HG03060 (cell line): ENCODE measurements around the gene GAREM1.
"Not testable (repeated sequence)": the region's sequence is repeated elsewhere in the genome, so short reads cannot be mapped to it uniquely, and the experiment has no call there.

Source experiments
- ATAC-seq: cut with Tn5 transposase; IDR thresholded peaks from one replicate; pipeline ENCODE4 v1.9.1; 2021; ENCODE audit warnings: low read depth, moderate number of reproducible peaks; ENCODE audit not compliant: unreplicated experiment

GAREM1 gene

DNA sequence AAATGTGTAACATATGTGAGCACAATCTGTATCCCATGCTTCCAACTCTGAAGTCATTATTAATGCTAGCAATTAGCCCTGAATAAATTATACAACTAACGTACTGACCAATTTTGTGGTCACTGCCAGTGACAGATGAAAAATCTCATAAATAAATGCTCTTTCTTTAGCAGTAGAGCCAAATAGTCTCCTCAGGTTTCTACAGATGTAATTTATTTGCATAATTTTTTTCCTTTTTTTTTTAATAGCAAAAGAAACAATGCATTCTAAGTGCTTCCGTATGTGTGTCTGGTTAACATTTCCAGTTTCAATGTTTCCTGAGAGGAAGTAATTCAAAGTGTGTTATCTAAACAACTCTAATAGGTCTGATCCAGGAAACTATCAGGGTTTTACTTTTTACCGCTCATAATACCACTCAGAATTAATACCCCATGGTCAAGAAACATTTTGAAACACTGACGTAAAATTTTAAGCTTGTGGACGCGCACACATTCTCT is 172.5 kb downstream of the GAREM1 start:
- ATAC-seq: no peak

DNA sequence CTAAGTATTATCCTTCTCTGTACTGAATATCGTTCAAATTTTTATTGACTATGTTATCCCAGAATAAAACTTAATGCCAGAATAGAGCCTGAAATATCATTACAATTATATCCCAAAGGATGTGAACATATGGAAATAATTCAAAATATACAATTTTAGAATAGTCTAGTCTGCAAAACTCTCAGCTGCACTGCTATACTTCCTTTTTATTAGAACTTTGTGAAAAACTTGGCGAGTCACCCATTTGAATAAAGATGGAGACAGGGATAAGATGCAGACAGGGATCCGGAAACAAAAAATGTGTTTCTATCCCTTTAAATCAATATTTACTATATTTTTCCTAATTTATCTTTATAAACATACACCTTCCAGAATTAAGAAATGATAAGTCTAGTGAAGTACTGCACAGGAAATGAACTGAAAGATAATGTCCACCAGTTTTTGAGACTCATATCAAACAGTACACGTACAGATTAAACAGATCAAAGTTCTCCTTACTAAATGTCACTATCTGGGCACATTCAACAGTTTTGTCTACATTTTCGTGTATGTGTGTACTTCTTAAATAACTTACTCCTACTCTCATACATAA is 173.0 kb downstream of the GAREM1 start:
- no peak for ATAC-seq

DNA sequence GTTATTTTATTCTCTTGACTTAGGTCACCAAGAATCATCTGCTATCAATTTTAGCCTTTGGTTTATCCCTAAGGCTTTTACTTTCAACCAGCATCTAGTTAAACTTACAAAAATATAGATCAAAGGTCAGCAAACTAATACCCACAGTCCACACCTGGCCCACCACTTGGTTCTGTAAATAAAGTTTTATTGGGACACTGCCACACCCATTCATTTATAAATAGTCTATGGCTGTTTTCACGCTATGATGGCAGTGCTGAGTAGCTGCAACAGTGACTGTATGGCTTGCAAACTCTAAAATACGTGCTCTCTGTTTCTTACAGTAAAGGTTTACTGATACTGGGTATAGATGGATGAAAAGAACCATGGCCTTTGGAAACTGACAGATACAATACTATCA is 173.8 kb downstream of the GAREM1 start:
- ATAC-seq: no peak

DNA sequence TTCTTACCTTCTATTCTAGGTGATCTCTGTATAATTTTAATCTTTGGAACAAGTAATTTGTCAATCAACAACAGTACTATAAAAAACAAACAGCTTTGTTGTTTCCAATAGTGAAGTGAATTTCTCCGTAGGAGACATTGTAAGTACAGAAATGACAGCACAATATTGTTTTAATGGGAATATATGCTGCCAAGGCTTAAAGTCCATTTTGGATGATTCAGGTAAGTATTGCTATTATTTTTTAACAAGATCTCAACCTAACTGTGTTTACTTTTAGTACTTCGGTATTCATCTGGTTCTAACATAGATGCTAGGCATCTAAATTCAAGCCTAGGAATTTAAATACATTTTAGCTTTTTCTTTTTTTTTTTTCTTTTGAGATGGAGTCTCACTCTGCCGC is 175.1 kb downstream of the GAREM1 start:
- ATAC-seq: no peak

DNA sequence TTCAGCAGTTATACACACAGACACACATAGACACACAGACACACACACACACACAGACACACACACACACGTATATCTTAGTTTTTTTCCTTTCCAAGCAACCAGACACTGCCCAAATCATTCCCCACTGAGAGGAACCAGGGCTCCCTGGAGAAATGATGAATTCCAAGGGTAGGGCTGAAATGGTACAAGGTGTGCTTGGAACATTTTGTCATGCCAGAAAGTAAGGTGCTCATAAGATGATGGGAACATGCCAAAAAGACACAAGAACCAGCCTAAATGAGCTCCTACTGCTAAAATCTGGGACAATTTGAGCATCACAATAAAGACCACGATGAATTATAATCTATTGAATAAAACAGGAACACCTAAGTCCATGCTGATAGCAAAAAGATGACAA is 177.6 kb downstream of the GAREM1 start:
- ATAC-seq: no peak

DNA sequence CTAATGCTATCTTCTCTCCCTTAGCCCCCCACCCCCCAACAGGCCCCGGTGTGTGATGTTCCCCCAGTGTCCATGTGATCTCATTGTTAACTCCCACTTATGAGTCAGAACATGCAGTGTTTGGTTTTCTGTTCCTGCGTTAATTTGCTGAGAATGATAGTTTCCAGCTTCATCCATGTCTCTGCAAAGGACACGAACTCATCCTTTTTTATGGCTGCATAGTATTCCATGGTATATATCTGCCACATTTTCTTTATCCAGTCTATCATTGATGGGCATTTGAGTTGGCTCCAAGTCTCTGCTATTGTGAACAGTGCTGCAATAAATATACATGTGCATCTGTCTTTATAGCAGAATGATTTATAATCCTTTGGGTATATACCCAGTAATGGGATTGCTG is 179.1 kb downstream of the GAREM1 start:
- ATAC-seq: not testable (repeated sequence)

DNA sequence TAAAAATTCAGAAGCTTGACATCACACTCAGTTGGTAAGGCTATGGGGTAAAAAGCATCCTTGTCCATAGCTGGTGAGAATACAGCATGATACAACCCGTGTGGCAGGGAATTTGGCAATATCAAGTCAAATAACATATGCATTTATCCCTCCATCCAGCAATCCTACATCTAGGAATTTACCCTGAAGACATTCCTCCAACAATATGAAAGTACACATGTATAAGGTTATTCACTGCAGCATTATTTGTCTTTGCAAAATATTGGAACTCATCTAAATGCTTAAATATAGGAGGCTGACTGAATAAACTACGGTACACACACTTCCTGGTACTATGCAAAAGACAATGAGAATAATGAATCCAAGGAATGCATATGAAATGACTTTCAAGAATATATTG is 179.9 kb downstream of the GAREM1 start:
- no peak for ATAC-seq

DNA sequence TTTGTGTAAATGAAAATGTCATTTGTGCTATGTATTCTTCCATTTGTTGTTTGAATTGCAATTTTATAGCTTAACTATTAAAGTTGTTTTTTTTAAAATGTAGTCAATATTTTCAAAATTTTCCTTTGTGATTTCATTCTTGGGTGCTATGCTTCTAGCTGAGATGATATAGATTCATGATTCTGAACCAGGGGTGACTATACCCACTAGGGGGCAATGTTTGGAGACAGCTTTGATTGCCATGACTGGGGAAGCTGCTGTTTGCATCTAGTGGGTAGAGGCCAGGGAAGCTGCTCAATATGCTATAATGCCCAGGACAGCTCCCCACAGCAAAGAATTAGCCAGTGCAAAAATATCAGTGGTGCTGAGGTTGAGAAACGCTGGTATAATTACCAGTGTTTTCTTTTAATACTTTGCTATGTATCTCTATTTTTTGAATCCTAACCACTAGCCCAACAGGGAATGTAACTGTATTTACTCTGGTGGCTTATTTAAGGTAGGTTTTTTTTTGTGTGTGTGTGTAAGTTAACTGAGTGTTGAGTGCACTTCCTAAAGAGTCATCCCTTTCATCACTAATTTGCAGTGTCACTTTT is 181.1 kb downstream of the GAREM1 start:
- no peak for ATAC-seq

DNA sequence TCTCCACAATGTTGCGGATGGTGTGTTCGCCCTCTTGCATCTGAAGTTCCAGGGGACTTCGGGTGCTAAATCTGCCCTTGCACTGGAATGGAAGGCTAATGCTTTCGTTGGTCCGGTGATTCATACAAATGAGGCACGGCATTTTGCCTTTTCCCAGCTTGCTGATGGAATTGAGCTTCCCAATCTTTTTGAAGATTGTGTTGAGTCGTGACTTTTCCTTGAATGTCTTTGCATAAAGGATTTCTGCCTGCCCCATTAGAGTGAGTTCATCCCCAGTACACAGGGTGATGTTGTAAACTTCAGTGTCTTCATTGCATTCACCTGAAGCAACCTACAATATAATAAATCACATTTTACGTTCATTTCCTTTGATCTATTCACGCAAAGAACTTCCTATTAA is 182.8 kb downstream of the GAREM1 start:
- ATAC-seq: no peak

DNA sequence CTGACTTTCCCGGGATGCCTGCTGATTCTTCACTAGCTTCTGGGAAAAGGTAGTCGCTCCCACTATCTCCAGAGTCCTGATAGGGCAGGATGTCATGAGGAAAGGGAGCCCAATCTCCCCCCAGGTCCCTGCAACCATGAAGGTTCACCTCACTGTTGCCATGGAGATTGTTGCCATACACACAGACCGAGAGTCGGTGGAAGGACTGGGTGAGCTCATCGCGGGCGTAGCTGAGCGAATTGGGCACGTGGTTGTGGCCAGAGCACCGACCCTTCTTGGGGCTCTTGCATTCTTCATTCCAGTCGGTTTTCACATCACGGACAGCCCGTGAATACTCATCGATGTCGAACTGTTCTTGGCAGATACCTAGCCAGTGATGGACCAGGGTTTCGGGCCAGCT is 183.4 kb downstream of the GAREM1 start:
- no peak for ATAC-seq

DNA sequence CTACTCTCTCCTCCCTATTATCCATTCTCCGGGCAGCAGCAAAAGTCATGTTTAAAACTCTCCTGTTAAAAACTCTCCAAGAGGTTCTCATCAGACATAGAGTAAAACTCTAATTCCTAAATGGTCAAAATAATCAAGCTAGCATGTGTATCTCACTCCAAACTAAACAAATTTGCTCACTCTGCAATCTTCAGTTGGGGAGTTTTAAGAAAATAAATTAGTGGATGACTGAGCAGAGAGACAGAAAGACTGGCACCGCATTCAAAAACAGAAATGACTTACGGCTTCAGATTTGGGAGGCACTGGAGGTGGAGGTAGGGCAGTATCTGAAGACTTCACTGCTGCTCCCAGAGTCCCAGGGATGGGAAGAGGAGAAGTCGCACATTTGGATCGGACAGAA is 183.9 kb downstream of the GAREM1 start:
- no peak for ATAC-seq

DNA sequence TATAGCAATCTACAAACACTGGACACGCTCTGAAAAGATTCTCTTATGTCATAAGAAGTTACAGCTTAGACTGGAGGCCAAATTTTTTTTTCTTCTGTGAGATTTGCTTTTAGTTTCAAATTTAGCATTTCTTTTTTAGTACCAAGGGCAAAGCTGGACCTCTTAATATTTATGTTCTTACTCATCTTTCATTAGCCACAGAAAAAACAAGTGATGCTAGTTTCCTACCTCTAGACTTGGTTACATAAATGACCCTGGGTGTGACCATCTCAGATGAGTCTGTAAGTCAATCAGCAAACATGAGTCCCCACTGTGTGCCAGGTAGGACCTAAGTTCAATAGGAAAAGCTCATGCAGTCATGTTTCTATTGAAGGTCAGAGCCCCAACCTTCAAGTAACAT is 186.4 kb downstream of the GAREM1 start:
- no peak for ATAC-seq

DNA sequence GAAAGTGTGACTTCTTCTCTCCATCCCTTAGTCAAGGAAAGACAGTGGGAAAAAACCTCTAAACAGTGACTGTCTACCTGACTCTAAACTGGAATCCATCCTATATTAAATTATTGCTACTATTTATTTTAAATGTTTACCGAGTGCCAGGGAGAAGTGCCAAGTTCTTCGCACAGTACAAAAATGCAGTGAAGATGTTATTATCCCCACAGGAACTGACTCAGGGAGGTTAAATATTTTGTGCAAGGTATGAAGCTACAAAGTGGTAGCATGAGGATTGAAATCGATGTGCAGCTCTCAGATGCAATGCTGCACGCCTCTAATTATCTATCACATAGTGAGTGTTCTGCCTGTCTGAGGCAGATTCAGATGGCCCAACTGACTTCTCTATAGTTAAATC is 189.8 kb downstream of the GAREM1 start:
- ATAC-seq: no peak

DNA sequence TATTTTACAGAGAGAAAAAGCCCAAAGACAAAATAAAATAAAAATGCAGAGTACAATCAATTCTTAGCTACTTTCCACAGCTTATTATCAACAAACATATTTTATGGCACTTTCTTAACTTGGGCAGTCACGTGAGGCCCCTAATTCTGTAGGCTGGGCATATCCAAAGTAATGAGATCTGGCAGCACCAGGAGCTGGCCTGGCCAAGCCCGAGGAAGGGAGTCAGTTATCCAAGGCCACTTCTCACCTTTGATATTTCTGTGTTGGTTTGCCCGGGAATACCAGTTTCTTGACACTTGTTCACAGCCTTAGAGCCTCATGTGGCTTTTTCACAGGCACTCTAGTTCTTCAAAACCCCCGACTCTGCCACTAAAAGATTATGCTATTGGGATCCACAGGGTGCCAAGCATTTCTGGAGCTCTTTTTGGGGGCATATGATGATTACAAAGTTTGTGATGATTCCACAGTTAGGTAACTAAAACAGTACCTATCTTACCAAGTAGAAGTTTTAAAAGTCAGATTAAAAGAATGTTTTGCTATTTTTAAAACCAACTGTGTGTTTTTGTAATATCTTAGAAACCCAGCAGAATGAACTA is 190.4 kb downstream of the GAREM1 start:
- no peak for ATAC-seq

DNA sequence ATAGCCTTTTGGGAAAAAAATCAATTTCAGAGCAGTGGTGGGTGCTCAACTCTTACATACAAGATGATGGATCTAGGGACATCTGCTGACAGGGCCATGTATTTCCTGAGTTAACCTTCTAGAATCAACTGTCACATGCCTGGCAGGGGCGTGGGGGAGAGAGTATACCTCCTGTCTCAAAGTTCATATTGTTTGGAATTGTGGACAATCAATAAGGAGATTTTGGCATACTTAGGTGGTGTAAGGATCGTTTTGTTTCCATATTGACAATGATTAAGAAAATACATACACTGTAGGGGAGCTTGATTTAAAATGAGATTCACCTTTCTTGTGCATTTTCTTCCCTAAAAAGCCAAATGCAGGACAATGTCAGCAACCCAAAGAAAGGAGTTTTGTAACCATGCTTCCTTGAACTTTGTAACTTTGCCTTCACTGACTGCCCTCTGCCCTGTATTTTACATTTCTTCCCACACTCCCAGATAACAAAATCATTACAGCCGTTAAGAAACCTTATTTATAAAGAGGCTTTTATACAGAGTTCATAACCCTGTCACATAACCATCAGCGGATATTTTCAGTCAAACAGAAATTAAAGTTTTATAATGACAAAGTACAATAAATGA is 192.4 kb downstream of the GAREM1 start:
- ATAC-seq: no peak

DNA sequence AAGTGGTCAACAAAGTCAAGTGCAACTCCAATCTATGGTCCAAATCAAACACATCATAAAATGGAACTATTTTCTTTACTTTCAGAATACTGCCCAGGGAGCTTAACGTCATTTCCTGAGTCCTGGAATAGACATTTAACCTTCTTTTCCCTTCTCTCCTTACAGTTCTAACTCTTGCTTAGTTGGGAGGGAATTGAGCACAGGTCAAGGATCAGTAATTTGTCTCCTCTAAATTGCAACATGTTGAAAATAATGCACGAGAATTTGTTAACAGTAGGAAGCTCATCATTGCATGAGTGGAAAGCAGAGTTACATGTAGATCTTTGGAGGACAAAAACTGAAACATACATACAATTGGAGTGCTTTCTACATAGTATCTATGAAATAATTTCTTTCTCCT is 193.1 kb downstream of the GAREM1 start:
- ATAC-seq: no peak

DNA sequence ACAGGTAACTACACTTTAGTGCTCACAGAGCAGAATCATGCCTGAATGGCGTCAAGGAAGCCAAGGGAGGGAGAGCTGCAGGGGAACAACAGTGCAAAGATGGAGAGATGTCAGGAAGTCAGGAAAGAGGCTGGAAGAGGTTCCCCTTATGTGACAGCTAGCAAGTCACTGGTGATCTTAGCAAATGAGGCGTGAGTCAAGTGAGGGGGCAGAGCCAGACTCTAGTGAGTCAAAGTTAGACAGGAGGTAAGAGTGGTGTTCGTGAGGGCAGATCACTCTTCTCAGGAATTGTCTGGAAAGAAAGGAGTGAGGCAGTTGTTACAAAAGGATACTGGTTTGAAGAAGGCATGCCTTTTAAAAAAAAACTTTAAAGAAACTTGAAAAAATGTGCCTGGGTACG is 193.8 kb downstream of the GAREM1 start:
- no peak for ATAC-seq

DNA sequence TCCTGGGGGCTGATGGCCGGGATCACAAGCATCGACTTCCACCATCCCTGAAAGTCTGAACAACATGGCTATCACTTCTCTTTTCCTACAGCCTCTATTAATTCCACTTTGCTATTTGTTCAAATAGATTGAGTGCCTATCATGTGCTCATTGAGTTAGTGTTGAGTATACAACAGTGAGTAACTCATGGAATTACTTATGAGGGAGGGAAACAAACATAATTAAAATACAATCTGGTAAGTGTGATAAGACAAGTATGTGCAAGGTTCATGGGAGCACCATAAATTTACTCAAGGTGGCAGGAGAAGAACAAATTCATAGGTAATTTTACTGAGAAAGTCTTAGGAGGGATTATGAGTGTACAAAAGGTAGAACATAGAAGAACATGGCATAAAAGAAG is 194.4 kb downstream of the GAREM1 start:
- no peak for ATAC-seq

DNA sequence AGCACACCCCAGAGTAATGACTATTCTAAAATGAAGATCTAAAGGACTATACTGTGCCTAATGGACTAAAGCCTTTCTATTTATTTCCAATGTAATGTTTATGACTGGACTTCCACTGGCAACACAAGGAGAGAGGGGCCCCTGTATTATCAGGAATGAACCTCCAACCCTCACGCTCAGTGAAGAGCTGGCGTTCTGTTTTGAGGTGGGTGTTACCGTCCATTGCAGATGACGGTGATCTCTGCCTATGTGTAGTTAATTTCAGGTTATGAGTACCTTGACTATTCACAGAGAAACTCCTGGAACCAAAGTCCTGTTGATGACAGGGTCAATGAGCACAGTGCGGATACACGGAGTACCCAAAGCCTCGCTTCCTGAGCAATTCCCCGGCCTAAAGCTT is 195.5 kb downstream of the GAREM1 start:
- no peak for ATAC-seq

DNA sequence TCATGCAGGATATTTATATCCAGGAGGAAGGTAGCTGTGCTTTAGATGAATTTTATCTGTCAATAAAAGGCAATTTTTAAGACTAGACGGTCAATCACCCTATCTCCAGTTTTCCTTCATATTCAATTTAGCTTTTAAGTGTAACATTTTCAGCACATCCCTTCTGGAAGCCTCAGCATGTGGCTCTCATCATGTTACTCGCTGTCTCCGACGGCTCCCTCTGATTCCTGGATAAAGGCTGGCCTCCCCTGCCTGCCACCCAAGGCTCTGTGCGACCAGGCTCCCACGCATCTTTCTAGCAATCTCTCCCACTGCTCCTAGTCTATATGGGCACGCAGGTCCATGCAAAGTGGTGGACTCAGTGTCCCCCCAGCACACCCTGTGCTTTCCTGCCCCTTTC is 196.4 kb downstream of the GAREM1 start:
- no peak for ATAC-seq

DNA sequence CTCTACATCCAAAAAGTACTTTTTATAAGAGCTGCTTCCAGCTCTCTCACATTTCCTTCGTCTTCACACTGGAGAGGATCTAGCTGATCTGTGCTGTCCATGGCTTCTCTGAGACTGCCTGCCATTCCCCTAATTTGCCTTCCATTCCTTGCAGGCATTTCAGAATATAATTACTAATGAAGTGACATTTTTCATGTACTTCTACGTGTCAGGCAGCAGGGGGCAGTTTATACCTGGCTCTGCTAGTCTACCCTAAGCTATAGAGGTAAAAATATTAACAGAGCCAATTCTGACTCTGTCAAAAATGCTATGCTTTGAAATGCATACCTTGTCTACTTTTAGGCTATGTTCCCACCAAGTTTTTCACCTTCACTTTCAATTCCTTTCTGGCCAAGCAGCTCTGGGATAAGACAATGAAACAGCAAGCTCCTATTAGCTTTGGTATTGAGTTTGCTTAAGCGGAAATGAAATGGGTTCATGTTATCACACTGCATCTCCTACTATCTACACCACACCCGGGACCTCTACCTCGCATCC is 198.9 kb downstream of the GAREM1 start:
- ATAC-seq: no peak

DNA sequence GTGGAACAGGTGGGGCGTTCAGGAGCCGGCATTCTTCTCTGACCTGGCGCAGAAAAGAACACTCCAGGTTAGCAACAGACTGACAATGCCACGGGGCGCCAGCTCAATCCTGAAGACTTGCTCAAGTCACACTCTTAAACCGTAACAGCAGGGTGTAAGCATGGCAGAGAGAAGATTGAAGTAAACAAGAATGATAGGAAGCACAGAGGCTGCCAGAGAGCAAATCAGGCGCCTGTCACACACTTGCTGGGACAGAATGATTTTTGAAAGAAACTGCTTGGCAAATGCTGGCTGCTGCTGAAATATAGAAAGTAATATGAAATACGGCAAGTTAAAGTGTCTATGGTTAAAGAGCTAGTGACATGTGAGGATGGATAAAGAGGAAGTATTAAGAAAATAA is 200.3 kb downstream of the GAREM1 start:
- ATAC-seq: no peak
